ENCODE results near the gene PPARG.

GRCh38 chr3:12470680-12471079, 181.8 kb downstream of the PPARG start:
- TF ChIP-seq CTCF (IDR thresholded peaks at IDR 0.05; ENCODE audit: low read depth, low read length, poor library complexity, severe bottlenecking) (no peak), EZH2phosphoT487 (IDR thresholded peaks at IDR 0.05; ENCODE audit: borderline replicate concordance, low read length) (no peak)

All from DOHH2 (cell line).